ENCODE measurements around the gene CDK2AP2.

DNA sequence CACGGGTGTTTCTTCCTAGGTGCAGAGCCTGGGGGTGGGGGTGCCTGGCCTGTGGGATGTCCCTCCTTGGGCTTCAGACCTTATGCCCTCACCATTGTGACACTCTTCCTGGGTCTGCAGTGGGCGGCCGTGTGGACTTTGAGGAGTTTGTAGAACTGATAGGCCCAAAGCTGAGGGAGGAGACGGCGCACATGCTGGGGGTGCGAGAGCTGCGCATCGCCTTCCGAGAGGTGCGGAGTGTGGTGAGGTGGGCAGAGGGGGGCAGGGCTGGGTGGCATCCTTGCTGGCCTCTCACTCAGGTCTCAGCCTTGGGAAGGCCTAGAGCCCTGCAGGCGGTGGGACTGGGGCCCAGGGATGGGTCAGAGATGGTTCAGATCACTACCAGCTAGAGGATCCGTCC, 50.5 kb downstream of the CDK2AP2 start:
- no peak for TF ChIP-seq EZH2 (IDR thresholded peaks at IDR 0.05; ENCODE audit: insufficient read depth, poor library complexity, severe bottlenecking)
- TF ChIP-seq EZH2phosphoT487 (IDR thresholded peaks at IDR 0.05; ENCODE audit: insufficient read depth, low read depth), result no peak

Data from GM23248 (cell line).